Umbilical cord (tissue), 2 donors: ENCODE measurements around the gene MAPK14. TPM values are rescaled to one million over a fixed set of nuclear protein-coding genes. Genes with fewer than 3 reads are reported as not detected.

Experiments used
- DNase-seq: peaks from one replicate; pipeline ENCODE4 v3.0.0-alpha.2; 2015; ENCODE audit warnings: low spot score
- total RNA-seq: library from RNA; depleted of rRNA; stranded (reverse); fragments of >200 nt; gene quantifications from one replicate; pipeline ENCODE4 v1.2.3, GENCODE V29; 2014; ENCODE audit warnings: low replicate concordance; ENCODE audit not compliant: insufficient read depth

MAPK14 gene
- total RNA-seq, 1 donor from 2014 or later, result 68.9 TPM

DNA sequence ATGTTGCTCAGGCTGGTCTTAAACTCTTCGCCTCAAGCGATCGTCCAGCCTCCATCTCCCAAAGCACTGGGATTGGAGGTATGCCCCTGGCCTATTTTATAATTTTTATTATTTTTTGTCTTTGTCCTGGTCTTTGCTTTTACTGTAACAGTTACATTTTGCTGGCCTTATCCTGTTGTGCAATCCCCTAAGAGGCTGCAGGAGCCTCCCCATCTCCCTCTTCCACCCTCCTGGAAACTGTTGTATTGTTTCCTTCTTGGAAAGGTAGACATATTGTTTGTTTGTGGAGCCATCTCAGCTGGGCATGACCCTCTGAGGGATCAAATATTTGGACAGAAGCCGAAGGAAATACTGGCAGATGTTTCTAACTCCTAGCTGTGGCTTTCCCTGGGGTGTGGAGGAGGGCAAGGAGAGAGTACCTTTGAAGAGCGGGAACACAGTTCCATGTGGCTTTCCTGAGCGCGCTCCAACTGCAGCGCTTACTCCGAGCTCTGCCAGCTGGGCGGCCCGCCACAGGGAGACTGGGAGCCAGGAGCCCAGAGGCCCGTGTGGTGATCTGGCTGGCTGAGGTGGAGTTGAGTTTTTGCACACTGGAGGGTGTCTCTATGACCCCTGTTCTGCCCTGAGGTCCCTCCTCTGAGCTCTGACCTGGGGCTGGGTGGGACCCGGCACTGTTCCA, 107.6 kb downstream of the MAPK14 start:
- no peak for DNase-seq

DNA sequence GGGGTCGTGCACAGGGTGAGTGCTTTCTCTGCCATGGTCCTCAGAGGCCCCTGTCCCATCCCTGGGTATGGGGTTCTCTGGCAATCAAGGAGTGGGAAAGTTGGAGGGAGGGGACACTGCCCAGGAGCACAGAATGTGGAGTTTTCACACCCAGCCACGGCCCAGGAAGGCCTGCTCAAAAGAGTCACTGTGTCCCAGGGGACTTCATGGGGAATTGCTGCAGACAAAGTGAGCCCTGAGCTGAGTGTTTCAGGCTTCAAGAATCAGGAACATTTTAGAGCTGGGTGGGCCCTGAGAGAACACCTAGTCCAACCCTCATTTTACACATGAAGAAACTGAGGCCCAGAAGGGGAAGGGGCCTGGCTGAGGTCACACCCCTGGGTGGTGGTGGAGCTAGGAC, 108.4 kb downstream of the MAPK14 start:
- DNase-seq, result no peak

DNA sequence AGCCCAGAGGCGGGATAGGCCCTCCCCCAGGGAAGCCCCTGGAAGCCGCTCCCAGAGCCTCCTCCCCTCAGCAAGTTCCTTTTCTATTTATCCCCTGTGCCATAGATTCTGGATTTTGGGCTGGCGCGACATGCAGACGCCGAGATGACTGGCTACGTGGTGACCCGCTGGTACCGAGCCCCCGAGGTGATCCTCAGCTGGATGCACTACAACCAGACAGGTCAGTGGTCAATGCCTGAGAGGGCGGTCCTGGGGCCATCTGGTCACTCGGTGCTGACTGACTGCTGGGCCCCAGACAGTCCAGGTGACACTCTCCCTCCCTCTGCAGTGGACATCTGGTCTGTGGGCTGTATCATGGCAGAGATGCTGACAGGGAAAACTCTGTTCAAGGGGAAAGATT, 108.9 kb downstream of the MAPK14 start:
- DNase-seq, result no peak

DNA sequence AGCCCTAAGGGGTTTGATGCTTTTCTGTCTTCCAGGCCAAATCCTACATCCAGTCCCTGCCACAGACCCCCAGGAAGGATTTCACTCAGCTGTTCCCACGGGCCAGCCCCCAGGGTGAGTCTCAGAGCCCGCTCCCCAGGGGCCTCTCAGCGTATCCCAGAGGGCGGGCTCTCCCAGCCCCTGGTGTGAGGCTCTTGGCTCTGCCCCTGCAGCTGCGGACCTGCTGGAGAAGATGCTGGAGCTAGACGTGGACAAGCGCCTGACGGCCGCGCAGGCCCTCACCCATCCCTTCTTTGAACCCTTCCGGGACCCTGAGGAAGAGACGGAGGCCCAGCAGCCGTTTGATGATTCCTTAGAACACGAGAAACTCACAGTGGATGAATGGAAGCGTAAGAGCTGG, 111.1 kb downstream of the MAPK14 start:
- DNase-seq, result peak; percentile 47

DNA sequence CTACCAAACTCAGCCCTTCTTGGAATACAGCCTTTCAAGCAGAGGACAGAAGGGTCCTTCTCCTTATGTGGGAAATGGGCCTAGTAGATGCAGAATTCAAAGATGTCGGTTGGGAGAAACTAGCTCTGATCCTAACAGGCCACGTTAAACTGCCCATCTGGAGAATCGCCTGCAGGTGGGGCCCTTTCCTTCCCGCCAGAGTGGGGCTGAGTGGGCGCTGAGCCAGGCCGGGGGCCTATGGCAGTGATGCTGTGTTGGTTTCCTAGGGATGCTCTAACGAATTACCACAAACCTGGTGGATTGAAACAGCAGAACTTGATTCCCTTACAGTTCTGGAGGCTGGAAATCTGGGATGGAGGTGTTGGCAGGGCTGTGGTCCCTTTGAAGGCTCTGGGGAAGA, 111.8 kb downstream of the MAPK14 start:
- no peak for DNase-seq

DNA sequence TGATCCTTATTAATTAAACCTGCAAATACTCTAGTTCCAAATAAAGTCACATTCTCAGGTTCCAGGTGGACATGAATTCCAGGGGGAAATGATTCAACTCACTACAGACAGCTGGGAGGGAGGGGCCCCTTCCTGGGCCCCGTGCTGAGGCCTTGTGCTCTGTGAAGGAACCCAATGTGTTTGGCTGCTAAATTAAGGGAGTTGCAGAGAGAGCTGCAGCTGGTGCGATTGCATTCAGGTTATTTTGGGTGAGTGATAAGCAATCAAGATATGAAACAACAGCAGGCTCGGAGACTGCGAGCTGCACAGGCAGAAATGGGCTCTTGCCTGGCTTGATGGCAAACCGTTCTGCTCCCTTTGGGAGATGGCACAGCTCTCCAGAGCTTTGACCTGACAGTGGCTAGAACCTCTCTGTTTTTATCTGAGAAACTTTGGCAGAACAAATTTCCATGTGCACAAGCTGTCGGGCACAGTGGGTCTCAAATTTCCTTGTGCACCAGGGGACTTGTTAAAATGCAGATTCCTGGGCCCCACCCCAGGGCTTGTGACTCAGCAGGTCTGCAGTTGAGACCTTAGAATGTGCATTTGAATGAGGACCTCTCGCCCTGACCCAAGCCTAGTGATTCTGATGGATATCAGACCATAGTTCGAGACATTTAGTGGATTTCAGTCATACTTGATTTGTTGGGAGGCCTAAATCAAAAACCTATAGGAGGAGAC, 112.5 kb downstream of the MAPK14 start:
- no peak for DNase-seq

DNA sequence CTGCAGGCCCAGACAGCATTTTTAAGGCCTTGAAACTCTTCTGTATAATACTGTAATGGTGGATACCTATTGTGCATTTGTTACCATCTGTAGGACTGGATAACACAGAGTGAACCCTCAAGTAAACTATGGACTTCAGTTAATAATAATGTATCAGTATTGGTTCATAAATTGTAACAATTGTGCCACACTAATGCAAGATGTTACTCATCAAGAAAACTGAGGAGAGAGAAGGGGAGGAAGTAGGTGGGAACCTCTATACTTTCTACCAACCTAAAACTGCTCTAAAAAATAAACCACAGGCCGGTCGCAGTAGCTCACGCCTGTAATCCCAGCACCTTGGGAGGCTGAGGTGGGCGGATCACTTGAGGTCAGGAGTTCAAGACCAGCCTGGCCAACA, 113.5 kb downstream of the MAPK14 start:
- no peak for DNase-seq

DNA sequence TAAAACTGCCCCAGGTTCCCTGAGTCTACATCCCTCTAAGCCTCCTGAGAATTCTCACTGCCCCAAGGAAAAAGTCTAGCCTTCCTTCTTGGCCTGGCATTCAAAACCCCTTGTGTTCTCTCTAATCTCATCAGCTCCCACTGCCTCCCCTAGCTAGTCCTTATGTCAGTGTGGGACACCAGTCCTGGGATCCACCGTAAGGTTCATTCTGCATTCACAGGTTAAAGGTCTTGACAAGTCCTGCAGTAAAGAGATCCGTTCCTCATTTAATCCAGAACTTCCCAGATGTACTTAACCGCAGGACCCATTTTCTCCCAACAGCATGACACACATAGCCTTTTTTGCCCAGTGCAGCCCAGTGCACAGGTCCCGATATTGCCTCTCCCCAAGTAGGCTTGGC, 114.4 kb downstream of the MAPK14 start:
- no peak for DNase-seq

DNA sequence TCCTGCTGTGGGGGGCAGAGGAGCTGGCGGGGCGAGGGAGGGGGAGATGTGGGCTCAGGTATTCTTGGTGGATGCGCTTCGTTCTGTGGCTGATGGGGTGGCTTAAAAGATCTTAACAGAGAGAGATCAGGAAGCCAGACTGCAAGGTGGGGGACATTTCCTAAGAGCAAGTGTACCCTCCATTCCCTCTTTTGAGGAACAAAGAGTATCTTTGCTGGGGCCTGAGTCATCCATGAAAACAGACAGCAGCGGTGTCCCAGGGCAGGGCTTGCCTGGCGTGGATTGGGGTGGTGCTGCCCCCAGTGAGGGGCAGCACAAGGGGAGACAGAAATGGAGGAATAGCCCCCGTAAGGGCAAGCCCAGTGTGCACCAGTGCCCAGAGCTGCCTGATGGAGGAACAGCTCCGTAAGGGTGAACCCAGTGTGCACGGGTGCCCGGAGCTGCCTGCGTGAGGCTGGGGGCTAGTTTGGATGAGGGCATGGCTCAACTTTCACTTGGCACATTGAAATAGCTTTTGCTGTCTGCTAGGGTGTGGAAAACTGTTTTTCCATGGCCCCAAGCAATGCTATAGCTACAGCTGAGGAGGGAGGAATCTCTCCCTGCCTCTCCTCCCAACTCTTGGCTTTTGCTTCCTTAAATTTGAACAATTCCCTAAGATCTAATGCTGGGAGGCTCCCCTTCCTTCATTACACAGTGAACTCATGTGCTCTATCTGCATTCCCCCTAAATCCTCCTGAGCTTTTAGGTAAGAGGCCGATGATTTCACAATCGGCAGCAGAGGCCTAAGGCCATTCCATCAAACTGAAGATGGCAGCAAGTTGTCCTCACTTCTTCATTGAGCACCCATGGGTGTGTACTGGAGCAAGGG, 115.6 kb downstream of the MAPK14 start:
- DNase-seq, result no peak

DNA sequence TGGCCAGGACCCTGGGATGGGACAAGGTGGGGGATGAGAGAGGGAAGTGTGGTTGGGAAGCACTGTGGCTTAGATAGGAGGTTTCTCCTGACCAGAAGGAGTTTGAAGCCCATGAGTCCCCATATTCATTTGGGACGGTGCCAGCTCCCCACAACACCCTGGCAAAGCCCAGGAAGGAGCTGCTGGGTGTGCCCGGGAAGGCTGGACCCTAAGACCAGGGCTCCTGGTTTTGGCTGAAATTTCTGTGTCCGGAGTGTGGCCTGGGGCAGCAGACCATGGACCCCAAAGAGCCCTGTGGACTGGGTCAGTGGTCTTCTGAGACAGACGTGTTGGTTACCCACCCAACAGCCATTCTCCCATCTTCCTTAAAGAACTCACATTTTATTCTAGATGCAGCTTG, 117.9 kb downstream of the MAPK14 start:
- DNase-seq, result no peak

DNA sequence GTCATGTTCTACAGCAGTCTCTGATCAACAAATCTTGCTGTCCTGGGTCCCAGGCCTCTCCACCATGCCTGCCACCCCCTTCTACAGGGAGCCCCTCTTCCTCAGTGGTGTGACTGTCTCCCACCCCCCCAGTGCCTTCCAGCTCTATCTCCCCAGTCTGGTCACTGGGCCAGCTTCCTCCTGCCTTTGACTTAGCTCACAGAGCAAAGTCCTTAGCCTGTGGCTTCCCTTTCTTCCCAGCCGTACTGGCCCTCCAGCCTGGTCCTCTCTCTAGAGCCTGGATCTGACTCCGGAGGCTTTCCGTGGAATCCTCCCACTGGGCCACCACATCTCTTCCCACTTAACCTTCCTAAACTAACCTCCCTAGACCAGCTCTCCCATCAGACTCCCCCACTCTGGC, 119.7 kb downstream of the MAPK14 start:
- DNase-seq, result no peak

DNA sequence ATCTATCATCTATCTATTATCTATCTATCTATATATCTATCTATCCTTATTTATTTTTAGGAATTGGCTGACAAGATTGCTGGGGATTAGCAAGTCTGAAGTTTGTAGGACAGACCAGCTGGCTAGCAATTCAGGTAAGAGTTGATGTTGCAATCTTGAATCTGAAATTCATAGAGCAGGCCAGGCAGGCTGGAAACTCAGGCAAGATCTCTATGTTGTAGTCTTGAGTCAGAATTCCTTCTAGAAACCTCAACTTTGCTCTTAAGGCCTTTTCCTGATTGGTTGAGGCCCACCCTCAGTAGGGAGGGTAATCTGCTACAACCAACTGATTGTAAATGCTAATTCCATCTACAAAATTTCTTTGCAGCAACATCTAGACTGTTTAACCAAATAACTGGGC, 121.9 kb downstream of the MAPK14 start:
- no peak for DNase-seq

DNA sequence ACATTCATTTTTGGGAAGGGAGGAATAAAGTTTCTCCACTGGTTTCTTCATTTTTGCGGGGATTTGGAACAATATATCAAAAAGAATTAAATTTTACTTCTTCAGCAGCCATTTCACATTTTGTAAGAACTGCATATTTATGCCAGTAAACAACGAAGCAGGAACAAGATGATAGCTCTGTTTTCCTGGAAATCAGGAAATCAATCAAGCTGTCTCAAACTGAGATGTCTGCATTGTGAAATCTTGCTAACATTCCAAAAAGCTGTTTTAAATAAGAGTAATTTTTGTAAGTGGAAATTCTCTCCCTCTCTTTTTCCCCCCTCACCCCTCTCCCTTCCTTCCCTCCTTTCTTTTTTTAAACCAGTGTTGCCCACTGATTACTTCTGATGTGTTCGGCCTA, 122.7 kb downstream of the MAPK14 start:
- DNase-seq, result no peak

DNA sequence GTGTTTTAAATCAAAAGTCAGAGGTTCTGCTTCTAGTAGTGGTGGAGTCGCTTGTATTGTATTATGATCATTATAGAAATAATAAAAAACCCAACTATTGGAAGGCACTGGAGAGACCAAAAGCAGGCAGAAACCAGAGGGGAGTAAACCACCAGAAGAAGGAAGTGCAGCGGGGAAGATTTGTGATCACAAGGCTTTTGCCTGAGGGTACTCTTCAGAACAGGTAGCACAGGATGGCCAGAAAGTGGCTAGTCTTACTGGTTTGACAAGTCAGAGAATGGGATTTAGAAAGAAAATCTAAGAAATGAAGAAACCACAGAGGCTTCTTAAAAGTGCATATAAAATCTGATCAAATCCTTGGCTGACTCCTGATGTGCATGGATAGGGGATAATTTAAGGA, 126.7 kb downstream of the MAPK14 start:
- DNase-seq, result no peak

DNA sequence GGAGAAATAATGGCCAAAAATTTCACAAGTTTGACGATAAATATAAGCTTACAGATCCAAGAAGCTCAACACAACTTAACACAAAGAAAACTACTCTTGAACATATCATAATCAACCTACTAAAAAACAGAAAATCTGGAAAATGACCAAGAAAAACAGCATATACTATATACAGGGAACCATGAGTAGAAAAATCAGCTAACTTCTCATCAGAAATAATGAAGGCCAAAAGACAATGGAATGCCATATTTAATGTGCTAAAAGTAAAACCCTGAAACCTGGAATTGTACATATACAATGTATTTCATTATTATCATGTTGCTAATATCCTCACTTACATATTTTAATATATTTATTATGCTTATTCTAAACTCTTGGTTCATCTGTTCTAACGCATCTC, 128.1 kb downstream of the MAPK14 start:
- DNase-seq, result no peak

DNA sequence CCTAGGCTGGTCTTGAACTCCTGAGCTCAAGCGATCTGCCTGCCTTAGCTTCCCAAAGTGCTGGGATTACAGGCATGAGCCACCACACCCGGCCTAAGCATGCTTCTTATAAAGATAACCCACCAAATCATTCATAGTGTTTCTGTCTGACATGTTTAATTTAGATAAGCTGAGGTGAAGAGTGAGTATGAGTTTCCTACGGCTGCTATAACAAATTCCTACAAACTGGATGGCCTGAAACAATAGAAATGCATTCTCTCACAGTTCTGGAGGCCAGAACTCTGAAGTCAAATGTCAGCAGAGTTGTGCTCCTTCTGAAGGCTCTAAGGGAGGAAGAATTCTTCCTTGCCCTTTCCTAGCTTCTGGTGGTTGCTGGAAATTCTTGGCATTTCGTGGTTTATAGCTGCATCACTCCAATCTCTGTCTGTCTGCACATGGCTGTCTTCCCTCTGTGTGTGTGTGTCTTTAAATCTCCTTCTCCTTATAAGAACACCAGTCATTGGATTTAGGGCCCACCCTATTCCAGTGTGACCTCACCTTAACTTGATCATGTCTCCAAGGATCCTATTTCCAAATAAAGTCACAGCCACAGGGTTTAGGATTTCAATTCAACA, 132.6 kb downstream of the MAPK14 start:
- DNase-seq, result no peak

Other genes with a start within 250 kb of the MAPK14 start
- not detected for gene CLPSL1, start 246.8 kb upstream of the MAPK14 start, total RNA-seq
- gene CLPS, start 230.5 kb upstream of the MAPK14 start, total RNA-seq, result not detected
- gene LHFPL5, start 222.5 kb upstream of the MAPK14 start, total RNA-seq, result 0.24 TPM
- 55.4 TPM for gene SRPK1, start 106.7 kb upstream of the MAPK14 start, total RNA-seq
- gene SLC26A8, start 3.2 kb upstream of the MAPK14 start, total RNA-seq, result 3.1 TPM
- gene MAPK13, start 102.7 kb downstream of the MAPK14 start, total RNA-seq, result 19.3 TPM
- 9.4 TPM for gene BRPF3, start 168.9 kb downstream of the MAPK14 start, total RNA-seq
- 1.4 TPM for gene PNPLA1, start 242.3 kb downstream of the MAPK14 start, total RNA-seq